H1 (cell line): ENCODE results near the gene SNRNP70. TPM values are rescaled to one million over a fixed set of nuclear protein-coding genes. Genes with fewer than 3 reads are reported as not detected.

Experiments
- CTBP2 ChIP-seq: IDR thresholded peaks from 2 replicates; pipeline ENCODE4 v1.7.0; 2011; ENCODE audit warnings: borderline replicate concordance, mild to moderate bottlenecking, moderate library complexity, mixed read lengths, low read length; ENCODE audit not compliant: insufficient read depth, insufficient read length
- EGR1 ChIP-seq: IDR thresholded peaks from 2 replicates; pipeline ENCODE4 v1.6.1; 2011; ENCODE audit warnings: low read depth, low read length, borderline replicate concordance
- HDAC6 ChIP-seq: IDR thresholded peaks from one replicate; pipeline ENCODE4 v1.7.1; 2012; ENCODE audit warnings: low read depth, mild to moderate bottlenecking, inconsistent platforms, low read length, moderate library complexity
- RNF2 ChIP-seq: fragments of 200-900, 300-1000 bp; sonication (generic); IDR thresholded peaks from 2 replicates; pipeline ENCODE4 v1.7.1; 2016; ENCODE audit warnings: borderline replicate concordance, low read depth, mild to moderate bottlenecking, antibody characterized with exemption, low read length; ENCODE audit not compliant: poor library complexity, severe bottlenecking; ENCODE audit errors: missing control alignments
- polyA plus RNA-seq, 7 experiments: library from polyadenylated mRNA; depleted of rRNA in 3 of 7; stranded (reverse) in 5 of 7; unstranded in 2 of 7; fragments of >200 nt in 5 of 7; fragments of 200-250 nt in 2 of 7; gene quantifications; 1 replicate in 5 of 7; 2 replicates in 1 of 7; 4 replicates in 1 of 7; pipeline versions ENCODE4 v1.2.1 to v1.2.3, GENCODE V29; 2011 to 2013; ENCODE audit warnings: missing spikeins in 2 of 7, mixed read lengths in 2 of 7
- total RNA-seq: library from RNA; stranded (reverse); fragmentation: NEBNext Ultra II Directional; extraction: Animal tissue kit (Norgen Biotek cat#: 25700); gene quantifications from 2 replicates; pipeline ENCODE4 v1.2.1, GENCODE V29; 2021

The SNRNP70 gene
- total and polyA plus RNA-seq, 2 of the 8 experiments (the other 6 are each of a cell fraction or from before 2014, with no cell fraction given), result 231 to 235 TPM

- no peak for TF ChIP-seq RNF2
- no peak for TF ChIP-seq EGR1
- TF ChIP-seq CTBP2, result no peak
- TF ChIP-seq HDAC6, result no peak
These were observed 31.3 kb downstream of the SNRNP70 start (continued) for GRCh38 chr19:49116544-49116943.
